ENCODE measurements around the gene ADAM12. TPM values are rescaled to one million over a fixed set of nuclear protein-coding genes. Genes with fewer than 3 reads are reported as not detected.

The ADAM12 gene
- total RNA-seq, 1 donor from 2014 or later: 100 TPM

DNA sequence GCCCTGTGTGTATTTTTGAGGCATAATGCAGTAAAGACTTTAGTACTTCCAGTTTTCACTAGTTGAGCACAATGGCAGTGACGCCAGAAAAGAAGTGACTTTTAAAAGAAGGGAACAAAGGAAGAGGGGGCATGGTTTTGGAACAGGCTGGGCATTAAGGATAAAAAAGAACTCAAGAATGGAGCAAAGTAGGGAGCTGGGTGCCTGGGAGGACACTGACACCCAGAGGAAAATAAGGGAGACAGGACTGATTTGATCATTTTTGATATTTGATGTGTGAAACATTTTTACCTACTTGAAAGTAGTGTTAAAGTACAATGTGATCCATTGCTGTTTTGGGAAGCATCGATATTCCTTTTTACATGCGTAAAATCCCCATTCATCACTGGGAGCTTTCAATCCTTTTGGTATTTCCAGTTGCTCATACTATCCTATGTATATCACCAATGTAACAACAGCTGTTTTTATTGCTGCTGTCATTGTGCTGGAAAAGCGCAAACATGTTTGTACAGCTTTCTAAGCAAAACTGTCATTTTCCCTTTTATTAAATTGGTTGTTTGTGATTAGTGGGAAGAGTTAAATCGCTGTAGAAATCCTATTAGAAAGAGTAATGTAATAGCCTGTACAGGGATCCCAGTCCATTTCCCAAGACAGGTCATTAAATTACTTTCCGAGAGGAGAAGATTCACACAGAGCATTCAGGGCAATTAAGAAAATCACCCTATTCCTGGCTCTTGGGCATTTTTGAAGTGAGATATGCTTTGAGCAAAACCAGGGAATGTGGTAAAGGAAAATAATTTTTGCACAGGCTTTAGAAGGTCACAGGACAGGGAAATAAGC, 85.2 kb downstream of the ADAM12 start:
- Mint-ChIP-seq H3K4me1 (ENCODE audit: low read depth, unreplicated experiment) (no peaks in the 10 kb centered on the region), H3K9me3 (ENCODE audit: unreplicated experiment) (no peaks in the 10 kb centered on the region), H3K36me3 (ENCODE audit: low read depth, unreplicated experiment) (no peaks in the 10 kb centered on the region), H3K27me3 (ENCODE audit: low read depth, unreplicated experiment) (no peaks in the 10 kb centered on the region), H3K27ac (ENCODE audit: unreplicated experiment) (no peak overlapping the region), H3K4me3 (ENCODE audit: unreplicated experiment) (no peak overlapping the region)
- H3K4me3 ChIP-seq (ENCODE audit: insufficient read depth, low read depth, low read length): no peak overlapping the region
- H3K27me3 ChIP-seq (ENCODE audit: insufficient read depth, low read length): no peaks in the 10 kb centered on the region
- H3K79me2 ChIP-seq (ENCODE audit: insufficient read depth, low read length): peaks cover 73% of the 10 kb centered on the region
- H3K4me1 ChIP-seq (ENCODE audit: insufficient read depth, low read length): no peaks in the 10 kb centered on the region
- H3K9me3 ChIP-seq (ENCODE audit: insufficient read depth, low read depth, low read length): no peaks in the 10 kb centered on the region
- no peak overlapping the region for H3K27ac ChIP-seq (ENCODE audit: low read depth, low read length)
- TF ChIP-seq EZH2 (IDR thresholded peaks at IDR 0.05; ENCODE audit: insufficient read depth, low read length): no peak
- TF ChIP-seq, protein P1, sequence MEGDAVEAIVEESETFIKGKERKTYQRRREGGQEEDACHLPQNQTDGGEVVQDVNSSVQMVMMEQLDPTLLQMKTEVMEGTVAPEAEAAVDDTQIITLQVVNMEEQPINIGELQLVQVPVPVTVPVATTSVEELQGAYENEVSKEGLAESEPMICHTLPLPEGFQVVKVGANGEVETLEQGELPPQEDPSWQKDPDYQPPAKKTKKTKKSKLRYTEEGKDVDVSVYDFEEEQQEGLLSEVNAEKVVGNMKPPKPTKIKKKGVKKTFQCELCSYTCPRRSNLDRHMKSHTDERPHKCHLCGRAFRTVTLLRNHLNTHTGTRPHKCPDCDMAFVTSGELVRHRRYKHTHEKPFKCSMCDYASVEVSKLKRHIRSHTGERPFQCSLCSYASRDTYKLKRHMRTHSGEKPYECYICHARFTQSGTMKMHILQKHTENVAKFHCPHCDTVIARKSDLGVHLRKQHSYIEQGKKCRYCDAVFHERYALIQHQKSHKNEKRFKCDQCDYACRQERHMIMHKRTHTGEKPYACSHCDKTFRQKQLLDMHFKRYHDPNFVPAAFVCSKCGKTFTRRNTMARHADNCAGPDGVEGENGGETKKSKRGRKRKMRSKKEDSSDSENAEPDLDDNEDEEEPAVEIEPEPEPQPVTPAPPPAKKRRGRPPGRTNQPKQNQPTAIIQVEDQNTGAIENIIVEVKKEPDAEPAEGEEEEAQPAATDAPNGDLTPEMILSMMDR (IDR thresholded peaks at IDR 0.05; ENCODE audit: insufficient read depth, low read depth, low read length): no peak
- no peak for DNase-seq (ENCODE audit: low read depth)
- peaks cover 27% of the 10 kb centered on the region for H4K20me1 ChIP-seq (ENCODE audit: insufficient read depth, low read length)
- no peak overlapping the region for H3K9ac ChIP-seq (ENCODE audit: low read length)
- no peak overlapping the region for H3K4me2 ChIP-seq (ENCODE audit: low read length)
- H3K36me3 ChIP-seq (ENCODE audit: insufficient read depth, low read length): no peaks in the 10 kb centered on the region
- no peak for FAIRE-seq
- no peak overlapping the region for H2AFZ ChIP-seq (ENCODE audit: low read depth, low read length)

GRCh38 chr10:126302476-126302756, 85.9 kb downstream of the ADAM12 start:
- H3K27me3 Mint-ChIP-seq (ENCODE audit: low read depth, unreplicated experiment): no peaks in the 10 kb centered on the region
- H3K4me1 ChIP-seq (ENCODE audit: insufficient read depth, low read length): no peaks in the 10 kb centered on the region
- H3K9me3 Mint-ChIP-seq (ENCODE audit: unreplicated experiment): no peaks in the 10 kb centered on the region
- H3K4me3 ChIP-seq (ENCODE audit: insufficient read depth, low read depth, low read length): no peak overlapping the region
- no peaks in the 10 kb centered on the region for H3K27me3 ChIP-seq (ENCODE audit: insufficient read depth, low read length)
- no peak overlapping the region for H2AFZ ChIP-seq (ENCODE audit: low read depth, low read length)
- no peaks in the 10 kb centered on the region for H3K9me3 ChIP-seq (ENCODE audit: insufficient read depth, low read depth, low read length)
- H3K79me2 ChIP-seq (ENCODE audit: insufficient read depth, low read length): peaks cover 76% of the 10 kb centered on the region
- H3K9ac ChIP-seq (ENCODE audit: low read length): no peak overlapping the region
- no peak overlapping the region for H3K4me3 Mint-ChIP-seq (ENCODE audit: unreplicated experiment)
- H3K36me3 ChIP-seq (ENCODE audit: insufficient read depth, low read length): no peaks in the 10 kb centered on the region
- H3K27ac Mint-ChIP-seq (ENCODE audit: unreplicated experiment): no peak overlapping the region
- no peaks in the 10 kb centered on the region for H3K4me1 Mint-ChIP-seq (ENCODE audit: low read depth, unreplicated experiment)
- DNase-seq (ENCODE audit: low read depth) (no peak), FAIRE-seq (no peak)
- H4K20me1 ChIP-seq (ENCODE audit: insufficient read depth, low read length): peaks cover 29% of the 10 kb centered on the region
- H3K36me3 Mint-ChIP-seq (ENCODE audit: low read depth, unreplicated experiment): peaks cover 3% of the 10 kb centered on the region
- no peak overlapping the region for H3K27ac ChIP-seq (ENCODE audit: low read depth, low read length)
- TF ChIP-seq EZH2 (IDR thresholded peaks at IDR 0.05; ENCODE audit: insufficient read depth, low read length): no peak
- TF ChIP-seq, protein P1 (IDR thresholded peaks at IDR 0.05; ENCODE audit: insufficient read depth, low read depth, low read length): no peak
- H3K4me2 ChIP-seq (ENCODE audit: low read length): no peak overlapping the region

Data from astrocyte (in vitro differentiated cells and primary cell).